Activated B cell treated with CpG ODN at 0.5 μM for 24 hours (primary cell): ENCODE data around the gene SUSD4. TPM values are rescaled to one million over a fixed set of nuclear protein-coding genes. Genes with fewer than 3 reads are reported as not detected.

Experiments
- ATAC-seq: fragments of 200-7000 bp; cut with Tn5 transposase; one replicate; pipeline ENCODE4 v1.10.0; 2021; ENCODE audit warnings: low read depth, mild to moderate bottlenecking, moderate library complexity
- CTCF ChIA-PET: fragments of 350-600 bp; sonication (Branson Sonifier 250); formaldehyde crosslinking; loops from one replicate; lab custom pipeline; 2021; ENCODE audit warnings: antibody characterized with exemption; lab: Charles Lee
- POLR2A ChIA-PET: fragments of 350-600 bp; sonication (Branson Sonifier 250); formaldehyde crosslinking; loops from one replicate; lab custom pipeline; 2021; ENCODE audit warnings: antibody characterized with exemption; lab: Charles Lee
- DNase-seq: peaks from one replicate; pipeline ENCODE4 v3.0.0; 2022
- H3K27ac Mint-ChIP-seq: one replicate; pipeline ENCODE4 v1.8.0; 2020; ENCODE audit warnings: mixed read lengths
- H3K27me3 Mint-ChIP-seq: one replicate; pipeline ENCODE4 v1.8.0; 2021; ENCODE audit warnings: mixed read lengths
- H3K36me3 Mint-ChIP-seq: one replicate; pipeline ENCODE4 v1.8.0; 2021; ENCODE audit warnings: low read depth, mixed read lengths
- H3K4me1 Mint-ChIP-seq: one replicate; pipeline ENCODE4 v1.8.0; 2021; ENCODE audit warnings: mixed read lengths
- H3K4me3 Mint-ChIP-seq: one replicate; pipeline ENCODE4 v1.8.0; 2020; ENCODE audit warnings: mild to moderate bottlenecking, mixed read lengths
- H3K9me3 Mint-ChIP-seq: one replicate; pipeline ENCODE4 v1.8.0; 2020; ENCODE audit warnings: mixed read lengths
- CTCF ChIP-seq: fragments of 200-600 bp; IDR thresholded peaks from one replicate; pipeline ENCODE4 v1.8.0; 2022; ENCODE audit warnings: antibody characterized with exemption, mild to moderate bottlenecking
- intact Hi-C: fragments of 100-400 bp; cut with micrococcal nuclease; formaldehyde crosslinking; loops from one replicate; pipeline ENCODE4 v1.15.1; 2024
- total RNA-seq: library from RNA; stranded (reverse); gene quantifications from 2 replicates; pipeline ENCODE4 v1.2.3, GENCODE V29; 2022

Gene SUSD4
- total RNA-seq, 1 donor from 2014 or later, result not detected

GRCh38 chr1:223233019-223233409, 131.0 kb downstream of the SUSD4 start:
- ATAC-seq, result no peak
- Mint-ChIP-seq H3K36me3 (no peaks in the 10 kb centered on the region), H3K27ac (no peak overlapping the region), H3K4me3 (no peak overlapping the region), H3K9me3 (peaks cover 2% of the 10 kb centered on the region), H3K4me1 (no peaks in the 10 kb centered on the region), H3K27me3 (no peaks in the 10 kb centered on the region)
- no peak for TF ChIP-seq CTCF
- DNase-seq, result no peak
- ChIA-PET CTCF (no interaction called here), POLR2A (no interaction called here)
- intact Hi-C loops, result no loop called here

- no peaks in the 10 kb centered on the region for H3K9me3 Mint-ChIP-seq
- H3K36me3 Mint-ChIP-seq, result no peaks in the 10 kb centered on the region
- H3K4me1 Mint-ChIP-seq, result no peaks in the 10 kb centered on the region
- no peak for ATAC-seq
- no peak for TF ChIP-seq CTCF
- CTCF ChIA-PET, result no interaction called here
- intact Hi-C loops, result no loop called here
- no peak for DNase-seq
- no peak overlapping the region for H3K27ac Mint-ChIP-seq
- POLR2A ChIA-PET, result no interaction called here
- no peak overlapping the region for H3K4me3 Mint-ChIP-seq
- peaks cover 5% of the 10 kb centered on the region for H3K27me3 Mint-ChIP-seq
Observed at GRCh38 chr1:223231581-223231980, 132.4 kb downstream of the SUSD4 start.

GRCh38 chr1:223231011-223231572, 132.9 kb downstream of the SUSD4 start:
- peaks cover 5% of the 10 kb centered on the region for H3K27me3 Mint-ChIP-seq
- no peak overlapping the region for H3K27ac Mint-ChIP-seq
- CTCF ChIA-PET, result no interaction called here
- no peak overlapping the region for H3K4me3 Mint-ChIP-seq
- no peak for ATAC-seq
- no peak for DNase-seq
- intact Hi-C loops, result no loop called here
- POLR2A ChIA-PET, result no interaction called here
- TF ChIP-seq CTCF, result no peak
- no peaks in the 10 kb centered on the region for H3K9me3 Mint-ChIP-seq
- H3K4me1 Mint-ChIP-seq, result no peaks in the 10 kb centered on the region
- no peaks in the 10 kb centered on the region for H3K36me3 Mint-ChIP-seq

- Mint-ChIP-seq H3K36me3 (no peaks in the 10 kb centered on the region), H3K4me3 (no peak overlapping the region), H3K4me1 (no peaks in the 10 kb centered on the region), H3K27me3 (peaks cover 5% of the 10 kb centered on the region), H3K9me3 (no peaks in the 10 kb centered on the region), H3K27ac (no peak overlapping the region)
- DNase-seq, result no peak
- ATAC-seq, result no peak
- intact Hi-C loops, result no loop called here
- no peak for TF ChIP-seq CTCF
- CTCF ChIA-PET, result no interaction called here
- POLR2A ChIA-PET, result no interaction called here
Observed at GRCh38 chr1:223230161-223230881, 133.7 kb downstream of the SUSD4 start.

GRCh38 chr1:223229756-223230155, 134.2 kb downstream of the SUSD4 start:
- no peaks in the 10 kb centered on the region for H3K9me3 Mint-ChIP-seq
- DNase-seq (no peak), ATAC-seq (no peak)
- peaks cover 5% of the 10 kb centered on the region for H3K27me3 Mint-ChIP-seq
- no peaks in the 10 kb centered on the region for H3K36me3 Mint-ChIP-seq
- TF ChIP-seq CTCF, result no peak
- no peaks in the 10 kb centered on the region for H3K4me1 Mint-ChIP-seq
- no peak overlapping the region for H3K27ac Mint-ChIP-seq
- intact Hi-C loops, result no loop called here
- POLR2A ChIA-PET, result no interaction called here
- no peak overlapping the region for H3K4me3 Mint-ChIP-seq
- CTCF ChIA-PET, result no interaction called here
